ENCODE measurements around the gene RBM20.
A peak's percentile ranks its signal among the peaks of the same experiment; 100 is the strongest.

Gene RBM20

DNA sequence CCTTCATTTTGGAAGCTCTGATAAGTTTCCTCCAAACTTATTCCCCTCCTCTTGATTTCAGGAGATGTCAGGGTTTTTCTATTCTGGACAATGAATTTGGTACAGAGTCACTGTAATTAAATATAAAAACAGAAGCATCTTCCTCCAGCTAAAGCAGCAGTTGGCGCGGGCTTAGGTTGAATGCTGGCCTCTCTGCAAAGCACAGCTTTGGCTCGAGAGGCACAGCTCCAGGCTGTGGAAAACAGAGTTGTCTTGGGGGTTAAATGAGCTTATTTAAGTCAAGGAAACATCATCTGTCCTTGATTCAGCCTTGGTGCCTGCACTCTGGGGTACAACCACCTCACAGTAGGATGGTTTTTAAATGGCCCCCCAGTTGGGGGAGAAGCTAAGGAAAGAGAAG, 192.6 kb downstream of the RBM20 start:
- DNase-seq (ENCODE audit: low read depth) = no peak

DNA sequence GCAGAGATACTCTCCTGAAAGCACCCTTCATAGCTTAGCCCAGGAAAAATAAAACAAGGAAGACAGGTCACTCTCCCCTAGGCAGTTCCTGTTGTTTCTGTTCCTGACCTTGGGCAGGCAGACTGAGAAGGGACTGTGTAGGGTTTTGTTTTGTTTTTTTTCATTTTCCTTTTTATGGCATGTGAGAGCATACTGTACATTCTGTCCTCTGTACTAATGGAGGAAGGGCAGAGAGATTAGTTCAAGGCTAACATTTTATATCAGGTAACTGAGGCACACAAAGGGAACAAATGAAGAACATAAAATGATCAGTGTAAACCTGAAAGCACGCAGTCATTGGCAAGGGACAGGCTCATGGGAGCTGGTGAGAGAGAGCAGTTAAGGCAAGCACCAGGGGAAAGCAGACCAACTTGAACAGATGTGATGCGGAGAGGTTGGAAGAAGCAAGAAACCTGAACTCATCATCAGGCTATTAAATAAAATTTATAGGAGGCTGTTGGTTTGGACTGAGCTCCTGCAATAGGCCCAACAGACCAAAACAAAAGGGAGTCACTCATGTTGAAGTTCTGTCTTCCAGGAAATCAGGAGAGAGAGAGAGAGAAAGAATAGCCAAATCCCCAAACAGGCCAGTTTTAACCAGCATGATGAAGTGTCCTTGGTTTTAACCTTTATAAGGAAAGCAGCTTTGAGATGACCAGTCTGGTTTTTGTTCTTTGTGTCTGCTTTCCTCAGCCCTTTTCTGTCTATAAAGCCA, 193.5 kb downstream of the RBM20 start:
- DNase-seq (ENCODE audit: low read depth) = no peak

DNA sequence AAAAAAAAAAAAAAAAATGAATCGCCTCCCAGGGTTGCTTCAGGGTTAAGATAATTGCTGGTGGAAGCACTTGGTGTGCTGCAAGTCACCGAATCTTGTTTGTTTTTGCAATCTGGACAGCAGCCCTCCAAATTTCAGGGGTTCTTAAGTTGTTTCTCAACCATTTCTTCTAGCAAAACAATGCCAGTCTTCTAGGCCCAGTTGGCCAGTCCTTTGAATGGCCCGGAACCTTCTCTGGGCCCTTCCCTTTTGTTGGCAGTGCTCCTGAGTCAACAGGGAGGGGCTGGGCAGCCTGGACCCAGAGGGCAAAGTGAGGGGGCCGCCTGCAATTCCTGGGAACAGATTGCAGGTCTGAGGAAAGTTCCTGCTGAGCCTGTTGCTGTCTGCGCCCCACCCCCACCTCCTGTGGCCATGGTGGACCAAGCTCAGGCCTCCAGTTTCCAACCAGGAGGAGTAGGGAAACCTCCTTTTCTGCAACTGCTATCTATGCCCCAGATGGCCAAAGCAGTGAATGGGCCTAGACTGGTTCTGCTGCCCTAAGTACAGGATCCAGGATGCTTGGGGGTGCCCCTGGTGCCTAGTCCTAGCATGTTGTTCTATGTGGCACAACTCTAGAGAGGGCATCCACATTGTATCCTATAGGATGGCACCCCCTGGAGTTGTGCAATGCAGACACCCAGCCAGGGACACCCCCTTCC, 196.2 kb downstream of the RBM20 start:
- DNase-seq (ENCODE audit: low read depth) = no peak

DNA sequence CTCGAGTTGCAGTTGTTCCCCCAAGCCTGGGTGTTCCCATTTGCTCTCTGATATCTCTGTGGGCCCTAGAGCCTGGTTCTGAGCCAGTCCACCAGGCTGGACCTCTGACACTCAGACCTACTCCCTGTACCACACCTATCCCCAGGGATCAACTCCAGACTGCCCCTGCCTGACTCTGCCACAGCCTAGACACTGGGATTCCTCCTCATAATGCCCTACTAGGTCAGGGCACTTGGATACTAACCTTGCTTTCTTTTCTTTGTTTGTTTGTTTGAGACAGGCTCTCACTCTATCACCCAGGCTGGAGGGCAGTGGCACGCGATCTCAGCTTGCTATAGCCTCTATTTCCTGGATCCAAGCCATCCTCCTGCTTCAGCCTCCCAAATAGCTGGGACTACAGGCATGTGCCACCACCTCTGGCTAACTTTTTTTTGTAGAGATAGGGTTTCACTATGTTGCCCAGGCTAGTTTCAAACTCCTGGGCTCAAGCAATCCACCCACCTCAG, 196.8 kb downstream of the RBM20 start:
- no peak for DNase-seq (ENCODE audit: low read depth)

DNA sequence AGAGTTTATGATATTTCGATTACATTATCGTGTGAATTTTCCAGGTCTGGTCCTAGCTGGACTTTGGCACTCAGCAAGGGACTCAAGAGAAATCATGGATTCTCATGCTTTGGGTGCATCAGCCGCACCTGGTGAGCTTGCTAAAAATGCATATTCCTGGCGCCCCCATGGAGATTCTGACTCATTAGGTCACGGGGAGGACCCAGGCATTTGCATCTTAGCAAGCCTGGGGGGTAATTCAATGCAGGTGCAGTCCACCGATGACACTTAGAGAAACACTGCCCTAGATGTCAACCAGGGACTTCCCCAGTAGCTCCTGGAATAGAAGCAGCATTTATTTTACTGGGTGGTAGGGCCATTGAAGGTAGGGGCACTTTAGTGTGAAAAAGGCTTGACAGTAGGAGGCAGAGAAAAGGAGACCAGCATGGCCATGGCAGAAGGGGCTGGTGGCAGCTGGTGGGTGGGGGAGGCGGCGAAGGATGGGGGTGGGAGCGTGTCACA, 197.7 kb downstream of the RBM20 start:
- no peak for DNase-seq (ENCODE audit: low read depth)

DNA sequence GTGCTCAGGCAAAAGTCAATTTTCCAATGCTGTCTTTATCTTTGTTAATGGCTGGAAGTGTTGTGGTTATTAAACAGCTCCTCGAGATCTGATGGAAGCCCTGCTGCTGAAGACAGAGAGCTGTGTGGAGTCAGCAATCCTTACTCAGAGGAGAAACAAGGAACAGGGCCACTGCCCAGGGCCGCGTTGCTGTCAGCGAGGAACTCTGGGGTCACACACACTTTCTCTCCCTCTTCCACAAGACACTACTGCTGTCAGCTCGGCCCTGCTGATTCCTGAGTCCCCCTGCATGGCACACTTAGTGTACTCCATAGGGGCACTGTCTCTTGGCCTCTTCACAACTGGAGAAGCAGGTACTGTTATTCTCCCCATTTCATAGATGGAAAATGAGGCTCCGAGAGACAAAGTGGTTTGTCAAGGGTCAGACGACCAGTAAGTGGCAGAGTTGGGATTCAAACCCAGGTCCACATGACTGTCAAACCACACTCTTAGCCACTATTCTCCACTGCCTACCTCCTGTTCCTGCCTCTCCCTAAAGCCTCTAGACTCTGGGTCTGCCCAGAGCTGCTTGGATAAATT, 198.3 kb downstream of the RBM20 start:
- no peak for DNase-seq (ENCODE audit: low read depth)

DNA sequence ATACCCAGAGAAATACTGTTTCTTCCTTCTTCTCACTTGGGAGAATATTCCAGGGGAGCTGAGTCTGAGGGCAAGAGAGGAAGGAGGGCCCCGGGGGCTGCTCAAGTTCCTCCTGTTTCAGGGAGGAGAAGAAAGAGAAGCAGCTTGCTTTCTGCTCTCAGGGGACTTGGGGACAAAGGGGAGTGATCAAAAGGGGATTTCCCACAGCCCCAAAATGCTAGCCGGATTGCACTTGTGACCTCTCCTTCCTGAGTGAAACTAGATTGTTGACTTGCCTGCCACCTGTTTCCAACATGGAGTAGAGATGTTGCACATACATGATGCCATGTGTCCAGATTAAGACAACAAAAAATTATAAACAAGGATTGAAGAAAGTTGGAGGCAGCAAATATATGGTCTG, 198.9 kb downstream of the RBM20 start:
- DNase-seq (ENCODE audit: low read depth) = no peak

DNA sequence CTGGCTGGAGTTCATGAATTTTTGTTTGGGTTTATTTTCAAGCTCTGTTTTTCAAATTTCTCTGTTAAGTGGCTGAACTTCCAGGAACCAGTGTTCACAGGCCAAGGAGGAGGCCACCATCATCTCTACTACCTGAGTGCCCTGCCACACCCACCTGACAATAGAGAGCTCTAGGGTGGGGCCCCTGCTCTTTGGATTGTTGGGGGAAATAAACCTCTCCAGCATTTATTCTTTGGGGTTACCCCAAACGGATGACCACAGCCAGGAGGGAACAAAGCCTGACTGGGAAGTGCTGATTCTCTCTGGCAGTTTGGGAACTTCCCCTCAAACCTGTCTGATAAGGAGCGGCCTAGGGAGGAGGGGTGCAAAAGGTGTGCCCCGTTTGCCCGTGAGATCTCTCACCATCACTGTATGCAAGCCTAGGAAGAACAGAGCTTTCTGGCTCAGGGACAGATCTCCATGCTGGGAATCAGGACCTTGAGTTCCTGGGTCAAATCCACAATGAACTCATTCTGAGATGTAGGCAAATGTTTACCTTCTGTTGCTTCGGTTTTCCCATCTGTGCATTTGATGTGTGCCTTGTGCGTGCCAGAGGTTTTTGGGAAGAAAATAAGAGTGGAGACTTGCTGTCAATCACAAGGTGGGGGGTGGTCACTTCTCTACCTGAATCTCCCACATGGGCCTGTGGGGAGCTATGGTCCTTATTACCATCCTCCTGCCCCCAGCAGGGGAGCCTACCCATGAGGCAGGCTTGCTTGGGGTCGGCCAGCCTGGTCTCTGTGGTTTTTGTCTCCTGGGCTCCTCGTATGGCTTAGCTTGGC, 199.9 kb downstream of the RBM20 start:
- no peak for DNase-seq (ENCODE audit: low read depth)

DNA sequence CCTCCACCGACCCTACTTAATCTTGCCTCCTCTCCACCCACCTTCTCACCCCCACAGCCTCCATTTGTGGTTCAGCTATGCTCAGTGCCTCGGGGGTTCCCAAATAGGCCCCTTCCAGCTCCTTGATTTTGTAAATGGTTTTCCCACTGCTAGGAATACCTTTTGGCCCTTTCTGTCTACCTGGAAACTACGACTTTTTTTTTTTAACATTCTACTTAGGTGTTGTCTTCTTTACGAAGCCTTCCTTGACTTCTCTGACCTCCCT, 200.4 kb downstream of the RBM20 start:
- DNase-seq (ENCODE audit: low read depth) = no peak

DNA sequence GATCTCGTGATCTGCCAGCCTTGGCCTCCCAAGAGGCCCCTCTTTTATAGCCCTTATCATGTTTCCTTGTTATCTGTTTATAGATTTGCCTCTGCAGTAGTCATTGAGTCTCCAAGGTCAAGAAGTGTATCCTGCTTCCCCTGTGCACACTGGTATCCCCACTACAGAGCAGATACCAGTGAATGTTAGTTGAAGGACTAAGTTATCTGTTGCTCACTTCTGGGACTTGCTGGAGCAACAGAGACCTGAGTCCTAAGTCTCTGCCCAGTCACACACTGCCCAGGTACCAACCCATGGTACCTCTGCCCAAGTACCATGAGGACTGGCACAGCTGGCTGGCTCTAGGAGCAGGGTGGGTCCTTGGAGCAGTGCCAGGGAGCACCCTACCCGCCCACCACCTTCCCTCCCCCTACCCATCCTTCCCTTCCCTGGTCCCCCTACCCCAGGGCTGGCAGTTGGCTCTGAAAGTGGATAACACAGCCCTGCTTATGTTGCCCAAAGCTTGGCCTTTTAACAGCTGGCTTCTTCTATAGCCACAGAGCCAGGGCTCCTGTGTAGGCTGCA, 201.1 kb downstream of the RBM20 start:
- no peak for DNase-seq (ENCODE audit: low read depth)

DNA sequence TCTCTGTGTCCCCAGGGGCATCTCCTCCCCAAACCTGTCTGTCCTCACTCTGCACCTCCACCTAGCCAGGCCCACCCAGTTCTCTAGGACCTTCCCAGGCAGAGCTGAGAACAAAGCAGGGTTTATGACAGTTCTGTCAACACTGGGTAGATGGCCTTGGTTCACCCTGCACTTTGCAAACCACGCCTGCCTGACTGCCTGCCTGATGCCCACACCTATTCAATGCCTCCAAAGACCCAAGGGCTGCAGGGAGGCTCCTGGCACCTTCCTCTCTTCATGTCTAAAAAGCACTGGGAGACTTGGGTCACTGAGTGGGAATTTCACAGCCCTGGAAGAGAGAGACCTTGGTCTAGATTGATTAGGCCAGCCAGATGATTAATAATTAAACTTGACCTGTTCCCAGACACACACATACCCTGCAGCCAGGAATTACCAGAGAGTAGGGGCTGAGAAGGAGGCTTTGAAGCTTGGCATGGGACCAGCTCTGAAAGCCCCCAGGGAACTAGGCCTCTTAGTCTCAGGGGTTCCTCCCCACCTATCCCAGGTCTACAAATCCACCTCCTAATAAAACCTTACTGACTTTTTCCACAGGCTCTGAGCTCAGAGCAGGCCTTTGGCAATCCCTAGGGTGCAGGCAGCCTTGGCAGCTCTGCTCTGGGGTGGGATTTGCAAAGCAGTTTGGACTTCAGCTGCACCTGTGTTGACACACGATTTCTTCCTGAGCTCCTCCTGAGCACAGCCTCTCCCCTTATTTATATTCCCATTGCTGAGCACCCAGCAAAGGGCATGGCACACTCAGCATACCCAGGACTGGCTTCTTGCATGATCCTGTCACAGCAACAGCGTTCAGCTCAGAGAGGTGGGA, 201.9 kb downstream of the RBM20 start:
- DNase-seq (ENCODE audit: low read depth) = no peak

DNA sequence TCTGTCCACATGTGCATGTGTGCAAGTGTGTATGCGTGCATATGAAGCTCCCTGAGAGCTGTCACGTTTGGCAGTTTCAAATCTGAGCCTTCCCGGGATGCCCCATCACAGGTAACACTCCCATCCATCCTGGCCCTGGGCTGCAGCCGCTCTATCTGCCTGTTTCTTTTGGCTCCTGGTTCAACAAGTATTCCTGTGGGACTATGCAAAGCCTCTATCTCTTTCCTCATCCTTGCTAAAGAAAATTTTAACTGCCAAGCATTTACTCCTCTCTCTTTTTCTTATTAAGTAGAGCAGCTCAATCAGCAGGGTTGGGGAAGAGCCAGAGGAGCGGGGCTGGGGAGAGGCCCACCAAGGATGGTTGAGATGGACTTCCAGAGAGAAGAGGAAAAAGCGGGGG, 203.2 kb downstream of the RBM20 start:
- no peak for DNase-seq (ENCODE audit: low read depth)

DNA sequence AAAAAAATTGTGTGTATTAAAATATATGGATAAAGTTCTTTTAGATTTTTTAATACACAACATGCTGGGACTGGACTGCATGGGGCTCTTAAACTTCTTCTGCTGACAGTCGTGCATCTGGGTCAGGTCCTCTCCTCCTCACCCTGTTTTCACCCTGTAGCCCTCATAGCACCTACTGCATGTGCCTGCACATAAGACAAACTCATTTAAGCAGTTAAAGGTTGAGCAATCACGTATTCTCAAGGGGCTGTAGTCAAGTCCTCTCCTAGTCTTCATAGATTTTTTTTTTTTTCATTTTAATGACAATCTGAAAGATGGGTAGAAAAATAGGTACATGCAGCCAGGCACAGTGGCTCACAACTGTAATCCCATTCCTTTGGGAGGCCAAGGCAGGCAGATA, 204.0 kb downstream of the RBM20 start:
- DNase-seq (ENCODE audit: low read depth) = no peak

DNA sequence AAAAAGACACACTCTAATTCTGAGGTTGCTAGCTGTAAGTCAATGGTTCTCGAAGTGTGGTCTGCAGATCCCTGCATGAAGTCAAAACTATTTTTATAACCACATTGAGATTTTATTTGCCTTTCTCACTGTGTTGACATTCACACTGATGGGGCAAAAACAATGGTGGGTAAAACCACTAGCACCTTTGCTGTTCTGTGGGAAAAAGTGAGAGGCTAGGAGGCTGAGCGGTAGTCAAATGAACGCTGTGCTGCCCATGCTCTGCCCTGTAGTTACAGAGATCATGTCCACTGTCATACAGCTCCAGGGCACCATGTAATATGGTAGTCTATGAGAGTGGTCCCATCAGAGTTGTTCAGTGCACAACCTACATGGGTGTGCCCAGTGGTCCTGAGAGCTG, 206.0 kb downstream of the RBM20 start:
- no peak for DNase-seq (ENCODE audit: low read depth)

DNA sequence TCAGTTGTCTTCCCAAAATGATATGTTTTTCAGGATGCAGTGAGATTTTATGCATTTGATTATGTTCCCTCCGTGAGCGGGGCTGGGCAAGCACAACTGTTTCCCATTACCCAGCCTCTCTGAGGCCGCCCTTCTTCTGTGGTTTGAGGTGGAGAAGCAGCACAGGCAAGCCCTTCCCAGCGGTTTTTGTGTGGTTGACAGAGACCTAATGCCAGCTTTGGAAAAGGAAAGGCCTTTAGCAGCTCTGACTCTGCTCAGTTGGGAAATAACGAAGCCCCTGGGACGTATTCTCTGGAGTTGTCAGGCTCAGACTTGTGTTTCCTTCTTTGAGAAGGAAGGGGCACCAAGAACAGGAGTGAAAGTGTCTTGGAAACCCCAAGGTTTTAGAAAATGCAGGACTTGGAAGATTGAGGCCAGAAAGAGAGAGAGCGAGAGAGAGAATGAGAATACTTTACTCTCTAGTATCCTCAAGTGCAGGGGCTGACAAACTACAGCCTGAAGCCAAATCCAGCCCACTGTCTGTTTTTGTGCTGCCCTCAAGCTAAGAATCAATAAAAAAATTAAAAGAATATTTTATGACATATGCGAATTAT, 207.0 kb downstream of the RBM20 start:
- peak; percentile 25 for DNase-seq (ENCODE audit: low read depth)

DNA sequence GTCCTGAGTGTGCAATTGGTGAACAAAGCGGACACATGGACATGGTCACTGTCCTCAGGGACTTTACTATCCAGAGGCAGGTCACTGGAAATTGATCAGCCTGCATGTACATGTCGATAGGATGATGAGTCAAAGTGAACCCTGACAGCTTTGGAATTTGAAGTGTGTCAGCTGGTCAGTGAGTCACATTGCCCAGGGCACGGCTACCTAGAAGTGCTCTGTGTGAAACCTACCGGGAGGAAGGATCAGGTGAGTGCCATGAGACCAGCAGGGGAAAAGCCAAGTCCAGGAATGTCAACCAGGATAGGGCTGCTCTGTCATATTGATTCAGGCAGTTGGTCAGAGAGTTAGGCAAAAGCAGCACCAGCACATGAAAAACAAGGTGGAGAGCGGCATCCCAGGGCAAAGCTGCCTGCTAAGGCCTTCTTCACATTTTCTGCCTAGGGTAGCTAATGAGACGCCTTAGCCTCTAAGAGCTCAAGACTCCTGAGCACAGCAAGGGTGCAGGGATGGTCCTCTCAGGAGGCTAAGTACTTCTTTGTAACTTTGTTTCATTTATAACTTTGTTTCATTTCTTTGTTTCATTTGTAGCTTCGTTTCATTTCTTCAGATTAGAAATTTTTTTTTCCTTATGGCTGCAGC, 208.2 kb downstream of the RBM20 start:
- no peak for DNase-seq (ENCODE audit: low read depth)

DNA sequence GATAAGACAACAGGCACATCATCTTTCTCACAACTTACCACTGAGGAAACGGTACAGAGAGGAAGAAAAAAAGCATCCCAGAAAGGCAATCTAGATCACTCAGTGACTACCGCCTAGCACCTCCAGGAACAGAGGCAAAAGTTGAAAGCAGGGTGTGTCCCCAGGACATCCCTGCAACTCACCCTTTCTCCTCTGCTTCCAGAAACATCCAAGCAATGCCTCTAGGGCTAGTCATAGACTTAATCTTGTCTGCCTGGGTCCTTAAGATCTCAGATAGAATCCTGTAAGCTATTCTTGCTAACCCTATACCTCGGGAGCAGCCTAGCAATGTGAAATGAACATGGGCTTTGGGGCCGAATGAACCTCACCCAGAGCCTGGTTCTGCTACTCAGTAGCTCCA, 208.8 kb downstream of the RBM20 start:
- DNase-seq (ENCODE audit: low read depth) = no peak

DNA sequence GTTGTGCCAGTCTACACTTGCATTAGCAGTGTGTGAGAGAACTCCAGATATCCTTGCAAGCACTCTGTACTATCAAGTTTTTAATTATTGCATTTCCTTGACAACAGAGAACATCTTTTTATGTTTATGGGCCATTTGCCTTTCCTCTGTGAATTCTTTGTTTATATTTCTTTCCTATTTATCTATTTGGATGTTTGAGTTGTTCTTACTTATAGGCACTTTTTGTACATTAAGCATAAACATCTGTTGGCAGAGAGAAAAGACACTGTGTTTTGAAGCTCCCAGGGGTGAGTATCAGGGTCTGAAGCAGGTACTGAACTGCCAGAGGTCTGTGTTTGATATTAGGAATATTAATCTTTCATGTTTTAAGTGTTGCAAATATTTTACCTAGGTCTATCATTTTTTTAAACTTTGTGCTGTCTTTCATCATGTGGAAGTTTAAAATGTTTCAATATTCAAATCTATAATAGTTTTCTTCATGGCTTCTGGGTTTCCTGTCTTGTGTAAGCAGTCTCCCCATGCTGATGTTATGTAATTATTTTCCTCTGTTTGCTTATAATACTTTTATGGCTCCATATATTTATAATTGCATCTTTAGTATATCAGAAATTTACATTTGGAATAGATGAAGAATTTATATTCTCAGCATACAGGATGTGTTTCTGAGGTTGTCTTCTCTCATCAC, 209.9 kb downstream of the RBM20 start:
- no peak for DNase-seq (ENCODE audit: low read depth)

DNA sequence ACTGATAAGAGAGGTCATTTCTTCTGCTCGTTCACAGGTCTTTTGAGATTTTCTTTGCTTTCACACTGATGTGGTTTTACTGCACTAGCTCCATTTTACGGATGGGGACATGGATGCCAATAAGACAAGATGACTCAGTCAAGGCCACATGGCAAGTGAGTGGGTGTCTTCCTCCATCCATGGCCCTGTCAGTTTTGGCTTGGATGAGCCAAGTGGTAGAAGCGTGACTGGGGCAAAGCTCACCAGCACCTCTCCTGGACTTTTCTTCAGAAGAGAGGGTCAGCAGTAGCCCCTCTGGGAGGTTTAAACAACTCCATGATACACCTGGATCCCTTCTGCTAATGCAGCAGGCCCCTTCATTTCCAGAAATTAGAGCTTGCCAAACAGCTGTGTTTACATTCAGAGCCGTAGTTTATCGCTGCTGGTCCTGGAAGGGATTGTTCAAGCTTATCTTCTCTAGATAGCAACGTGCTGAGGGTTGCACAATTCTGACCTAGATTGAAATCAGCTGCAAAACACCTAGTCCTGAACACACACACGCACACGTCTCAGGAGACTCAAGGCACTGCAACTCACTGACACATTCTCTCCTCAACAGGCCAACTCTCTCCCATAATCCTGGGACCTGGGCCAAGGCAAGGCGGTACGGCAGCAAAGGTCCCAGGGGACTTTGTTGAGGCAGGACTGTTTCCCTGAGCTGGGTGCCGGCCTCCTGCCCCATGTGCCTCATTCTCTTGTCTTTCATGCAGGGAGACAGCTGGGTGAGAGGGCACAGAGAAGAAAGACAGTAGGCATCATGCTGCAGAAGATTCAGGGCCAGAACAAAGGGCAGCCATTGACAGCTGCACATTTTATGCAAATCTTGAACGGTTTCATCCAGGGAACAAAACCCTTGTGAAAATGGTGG, 213.4 kb downstream of the RBM20 start:
- no peak for DNase-seq (ENCODE audit: low read depth)

All from GM04503 (cell line).